ENCODE measurements around the gene GIPC2. TPM values are rescaled to one million over a fixed set of nuclear protein-coding genes. Genes with fewer than 3 reads are reported as not detected.
A peak's percentile ranks its signal among the peaks of the same experiment; 100 is the strongest.
"Not testable (repeated sequence)": the region's sequence is repeated elsewhere in the genome, so short reads cannot be mapped to it uniquely, and the experiment has no call there.

Gene GIPC2
- total RNA-seq, 1 donor from 2014 or later = 4.2 TPM

GRCh38 chr1:78009276-78009675 is 36.5 kb upstream of the GIPC2 start:
- Mint-ChIP-seq H3K27ac (no peak overlapping the region), H3K4me1 (ENCODE audit: low read depth) (peaks cover 13% of the 10 kb centered on the region), H3K36me3 (ENCODE audit: insufficient read depth) (peaks cover 7% of the 10 kb centered on the region), H3K9me3 (ENCODE audit: low read depth) (no peaks in the 10 kb centered on the region), H3K27me3 (no peaks in the 10 kb centered on the region), H3K4me3 (ENCODE audit: low read depth) (no peak overlapping the region)
- no peak for TF ChIP-seq CTCF (IDR thresholded peaks at IDR 0.05; ENCODE audit: unreplicated experiment)
- no peak for DNase-seq (ENCODE audit: low spot score, unreplicated experiment)

- Mint-ChIP-seq H3K27me3 (no peaks in the 10 kb centered on the region), H3K9me3 (ENCODE audit: low read depth) (no peaks in the 10 kb centered on the region), H3K4me3 (ENCODE audit: low read depth) (no peak overlapping the region), H3K36me3 (ENCODE audit: insufficient read depth) (peaks cover 7% of the 10 kb centered on the region), H3K4me1 (ENCODE audit: low read depth) (peaks cover 8% of the 10 kb centered on the region), H3K27ac (no peak overlapping the region)
- no peak for TF ChIP-seq CTCF (IDR thresholded peaks at IDR 0.05; ENCODE audit: unreplicated experiment)
- DNase-seq (ENCODE audit: low spot score, unreplicated experiment) = no peak
Measured at GRCh38 chr1:78009836-78010235, 35.9 kb upstream of the GIPC2 start.

- H3K4me3 Mint-ChIP-seq (ENCODE audit: low read depth) = no peak overlapping the region
- H3K27me3 Mint-ChIP-seq = no peaks in the 10 kb centered on the region
- no peaks in the 10 kb centered on the region for H3K9me3 Mint-ChIP-seq (ENCODE audit: low read depth)
- H3K36me3 Mint-ChIP-seq (ENCODE audit: insufficient read depth) = peaks cover 14% of the 10 kb centered on the region
- DNase-seq (ENCODE audit: low spot score, unreplicated experiment) = no peak
- peak overlapping the region; percentile 37 for H3K27ac Mint-ChIP-seq
- no peak for TF ChIP-seq CTCF (IDR thresholded peaks at IDR 0.05; ENCODE audit: unreplicated experiment)
- peaks cover 2% of the 10 kb centered on the region for H3K4me1 Mint-ChIP-seq (ENCODE audit: low read depth)
Measured at GRCh38 chr1:78011050-78011449, 34.7 kb upstream of the GIPC2 start.

- H3K27me3 Mint-ChIP-seq = no peaks in the 10 kb centered on the region
- no peak overlapping the region for H3K27ac Mint-ChIP-seq
- no peaks in the 10 kb centered on the region for H3K9me3 Mint-ChIP-seq (ENCODE audit: low read depth)
- H3K4me3 Mint-ChIP-seq (ENCODE audit: low read depth) = no peak overlapping the region
- no peak for TF ChIP-seq CTCF (IDR thresholded peaks at IDR 0.05; ENCODE audit: unreplicated experiment)
- DNase-seq (ENCODE audit: low spot score, unreplicated experiment) = no peak
- H3K36me3 Mint-ChIP-seq (ENCODE audit: insufficient read depth) = peaks cover 15% of the 10 kb centered on the region
- H3K4me1 Mint-ChIP-seq (ENCODE audit: low read depth) = peaks cover 2% of the 10 kb centered on the region
Measured at GRCh38 chr1:78015148-78015547, 30.6 kb upstream of the GIPC2 start.

GRCh38 chr1:78019024-78019423 is 26.7 kb upstream of the GIPC2 start:
- Mint-ChIP-seq H3K4me3 (ENCODE audit: low read depth) (no peak overlapping the region), H3K4me1 (ENCODE audit: low read depth) (no peaks in the 10 kb centered on the region), H3K9me3 (ENCODE audit: low read depth) (peaks cover 4% of the 10 kb centered on the region), H3K36me3 (ENCODE audit: insufficient read depth) (peaks cover 9% of the 10 kb centered on the region), H3K27ac (no peak overlapping the region), H3K27me3 (no peaks in the 10 kb centered on the region)
- DNase-seq (ENCODE audit: low spot score, unreplicated experiment) = no peak
- no peak for TF ChIP-seq CTCF (IDR thresholded peaks at IDR 0.05; ENCODE audit: unreplicated experiment)

- not testable (repeated sequence) for H3K9me3 Mint-ChIP-seq (ENCODE audit: low read depth); DNase-seq (ENCODE audit: low spot score, unreplicated experiment); H3K27ac Mint-ChIP-seq; H3K36me3 Mint-ChIP-seq (ENCODE audit: insufficient read depth); H3K4me3 Mint-ChIP-seq (ENCODE audit: low read depth); H3K4me1 Mint-ChIP-seq (ENCODE audit: low read depth); H3K27me3 Mint-ChIP-seq
Measured at GRCh38 chr1:78021134-78021533, 24.6 kb upstream of the GIPC2 start.

All from progenitor cell of endocrine pancreas (in vitro differentiated cells).